ENCODE data around the gene C10orf90.

- no peak for TF ChIP-seq SIN3A (IDR thresholded peaks at IDR 0.05; ENCODE audit: borderline replicate concordance, insufficient read depth, low read depth, low read length)
- TF ChIP-seq, protein P1, sequence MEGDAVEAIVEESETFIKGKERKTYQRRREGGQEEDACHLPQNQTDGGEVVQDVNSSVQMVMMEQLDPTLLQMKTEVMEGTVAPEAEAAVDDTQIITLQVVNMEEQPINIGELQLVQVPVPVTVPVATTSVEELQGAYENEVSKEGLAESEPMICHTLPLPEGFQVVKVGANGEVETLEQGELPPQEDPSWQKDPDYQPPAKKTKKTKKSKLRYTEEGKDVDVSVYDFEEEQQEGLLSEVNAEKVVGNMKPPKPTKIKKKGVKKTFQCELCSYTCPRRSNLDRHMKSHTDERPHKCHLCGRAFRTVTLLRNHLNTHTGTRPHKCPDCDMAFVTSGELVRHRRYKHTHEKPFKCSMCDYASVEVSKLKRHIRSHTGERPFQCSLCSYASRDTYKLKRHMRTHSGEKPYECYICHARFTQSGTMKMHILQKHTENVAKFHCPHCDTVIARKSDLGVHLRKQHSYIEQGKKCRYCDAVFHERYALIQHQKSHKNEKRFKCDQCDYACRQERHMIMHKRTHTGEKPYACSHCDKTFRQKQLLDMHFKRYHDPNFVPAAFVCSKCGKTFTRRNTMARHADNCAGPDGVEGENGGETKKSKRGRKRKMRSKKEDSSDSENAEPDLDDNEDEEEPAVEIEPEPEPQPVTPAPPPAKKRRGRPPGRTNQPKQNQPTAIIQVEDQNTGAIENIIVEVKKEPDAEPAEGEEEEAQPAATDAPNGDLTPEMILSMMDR (IDR thresholded peaks at IDR 0.05) = no peak
Observed at GRCh38 chr10:126455036-126455765, 215.3 kb downstream of the C10orf90 start.
